IMR-90 (cell line): ENCODE measurements around the gene CTNND2. TPM values are rescaled to one million over a fixed set of nuclear protein-coding genes. Genes with fewer than 3 reads are reported as not detected.

Source experiments
- ATAC-seq: fragments of 200-7000 bp; cut with Tn5 transposase; 2 replicates; pipeline ENCODE4 v1.9.1; 2020; ENCODE audit warnings: low read depth, mild to moderate bottlenecking, moderate library complexity
- BruUV-seq: library from RNA; stranded (reverse); fragments of 400-500 nt; replicated peaks from 2 replicates; lab custom pipeline; 2021; lab: Mats Ljungman, UMichigan
- CTCF ChIA-PET: fragments of 300-600 bp; formaldehyde crosslinking; extraction: SDS; loops from one replicate; lab custom pipeline; 2021; ENCODE audit warnings: antibody characterized with exemption; lab: Yijun Ruan, JAX
- POLR2A ChIA-PET: fragments of 300-600 bp; sonication (Branson Sonifier 250); formaldehyde crosslinking; loops from one replicate; lab custom pipeline; 2022; ENCODE audit warnings: antibody characterized with exemption; ENCODE audit not compliant: unreplicated experiment; lab: Charles Lee
- DNase-seq: peaks from one replicate; pipeline ENCODE4 v3.0.0; 2013
- H2AFZ ChIP-seq: replicated peaks from 2 replicates; pipeline ENCODE3; 2013; ENCODE audit warnings: low read length, mild to moderate bottlenecking; ENCODE audit not compliant: poor library complexity
- H2AK5ac ChIP-seq: 2 replicates; pipeline ENCODE4 v1.6.1; 2013; ENCODE audit warnings: low read depth, low read length, inconsistent platforms
- H2AK9ac ChIP-seq: replicated peaks from 2 replicates; pipeline ENCODE3; 2013; ENCODE audit warnings: mild to moderate bottlenecking, low read depth, low read length, moderate library complexity; ENCODE audit not compliant: poor library complexity
- H2BK120ac ChIP-seq: 2 replicates; pipeline ENCODE4 v1.6.1; 2013; ENCODE audit warnings: low read depth, low read length, inconsistent platforms
- H2BK15ac ChIP-seq: 3 replicates; pipeline ENCODE4 v1.6.1; 2013; ENCODE audit warnings: low read depth, low read length, inconsistent platforms
- H2BK20ac ChIP-seq: 2 replicates; pipeline ENCODE4 v1.6.1; 2013; ENCODE audit warnings: low read depth, mild to moderate bottlenecking, inconsistent platforms, low read length, moderate library complexity
- H2BK5ac ChIP-seq: 2 replicates; pipeline ENCODE4 v1.6.1; 2013; ENCODE audit warnings: mild to moderate bottlenecking, low read depth, low read length, inconsistent platforms; ENCODE audit not compliant: poor library complexity, severe bottlenecking
- H3K14ac ChIP-seq: replicated peaks from 2 replicates; pipeline ENCODE4 v1.6.1; 2013; ENCODE audit warnings: low read depth, low read length, inconsistent platforms
- H3K18ac ChIP-seq: 2 replicates; pipeline ENCODE4 v1.6.1; 2013; ENCODE audit warnings: low read depth, low read length, control low read depth
- H3K23ac ChIP-seq: 2 replicates; pipeline ENCODE4 v1.6.1; 2013; ENCODE audit warnings: low read depth, low read length, inconsistent platforms
- H3K27ac ChIP-seq: 2 replicates; pipeline ENCODE4 v1.5.1; 2013; ENCODE audit warnings: mild to moderate bottlenecking, control low read depth, low read length; ENCODE audit not compliant: insufficient read depth
- H3K27me3 ChIP-seq: 2 replicates; pipeline ENCODE4 v1.6.1; 2013; ENCODE audit warnings: low read length; ENCODE audit not compliant: control insufficient read depth, insufficient read depth
- H3K36me3 ChIP-seq: 2 replicates; pipeline ENCODE4 v1.6.1; 2013; ENCODE audit warnings: low read length, mixed read lengths; ENCODE audit not compliant: control insufficient read depth, insufficient read depth
- H3K4ac ChIP-seq: 2 replicates; pipeline ENCODE4 v1.6.1; 2013; ENCODE audit warnings: low read depth, low read length, inconsistent platforms
- H3K4me1 ChIP-seq: 2 replicates; pipeline ENCODE4 v1.6.1; 2013; ENCODE audit warnings: low read length, mixed read lengths; ENCODE audit not compliant: control insufficient read depth, insufficient read depth
- H3K4me2 ChIP-seq: 2 replicates; pipeline ENCODE4 v1.6.1; 2013; ENCODE audit warnings: low read depth, mild to moderate bottlenecking, control low read depth, low read length, moderate library complexity
- H3K4me3 ChIP-seq: 2 replicates; pipeline ENCODE4 v1.5.1; 2013; ENCODE audit warnings: low read depth, mild to moderate bottlenecking, control low read depth, low read length, moderate library complexity; ENCODE audit not compliant: insufficient read depth
- H3K56ac ChIP-seq: 2 replicates; pipeline ENCODE4 v1.6.1; 2013; ENCODE audit warnings: low read length, inconsistent platforms; ENCODE audit not compliant: insufficient read depth; ENCODE audit errors: extremely low read depth
- H3K79me1 ChIP-seq, 2 experiments: 2 replicates each; pipeline ENCODE4 v1.6.1; 2013; ENCODE audit warnings: low read length in 2 of 2, inconsistent platforms in 1 of 2, low read depth in 1 of 2
- H3K9ac ChIP-seq: 2 replicates; pipeline ENCODE4 v1.6.1; 2013; ENCODE audit warnings: low read depth, low read length, control low read depth
- H3K9me1 ChIP-seq: 2 replicates; pipeline ENCODE4 v1.6.1; 2013; ENCODE audit warnings: low read length, inconsistent platforms; ENCODE audit not compliant: insufficient read depth
- H3K9me3 ChIP-seq: 2 replicates; pipeline ENCODE4 v1.6.1; 2013; ENCODE audit warnings: low read length; ENCODE audit not compliant: control insufficient read depth, insufficient read depth
- H4K20me1 ChIP-seq: 2 replicates; pipeline ENCODE4 v1.6.1; 2013; ENCODE audit warnings: low read length, inconsistent platforms; ENCODE audit not compliant: insufficient read depth
- H4K5ac ChIP-seq: 2 replicates; pipeline ENCODE4 v1.6.1; 2013; ENCODE audit warnings: mild to moderate bottlenecking, low read depth, low read length, control low read depth
- H4K8ac ChIP-seq, 2 experiments: 2 replicates each; pipeline ENCODE4 v1.6.1; 2013; ENCODE audit warnings: low read depth in 2 of 2, low read length in 2 of 2, control low read depth in 1 of 2, inconsistent platforms in 1 of 2
- H4K91ac ChIP-seq: 2 replicates; pipeline ENCODE4 v1.6.1; 2013; ENCODE audit warnings: low read depth, low read length, inconsistent platforms; ENCODE audit not compliant: insufficient read depth
- CEBPB ChIP-seq: IDR thresholded peaks from 2 replicates; pipeline ENCODE4 v1.6.1; 2012; ENCODE audit warnings: low read depth, low read length, improper control_type of control experiment
- CHD1 ChIP-seq: IDR thresholded peaks from 2 replicates; pipeline ENCODE4 v1.6.1; 2012; ENCODE audit warnings: low read depth, low read length, improper control_type of control experiment
- FOS ChIP-seq: fragments of 150-350 bp; IDR thresholded peaks from 2 replicates; pipeline ENCODE4 v1.6.1; 2016; ENCODE audit warnings: low read depth, low read length
- MAFK ChIP-seq: IDR thresholded peaks from 2 replicates; pipeline ENCODE4 v1.6.1; 2012; ENCODE audit warnings: low read depth, low read length, improper control_type of control experiment
- MAZ ChIP-seq: IDR thresholded peaks from 2 replicates; pipeline ENCODE4 v1.6.1; 2012; ENCODE audit warnings: low read depth, mild to moderate bottlenecking, low read length, improper control_type of control experiment, moderate library complexity, borderline replicate concordance
- MXI1 ChIP-seq: IDR thresholded peaks from 2 replicates; pipeline ENCODE4 v1.6.1; 2012; ENCODE audit warnings: low read depth, mild to moderate bottlenecking, low read length, moderate library complexity, borderline replicate concordance
- RAD21 ChIP-seq: IDR thresholded peaks from 2 replicates; pipeline ENCODE4 v1.6.1; 2012; ENCODE audit warnings: low read length, improper control_type of control experiment
- RFX5 ChIP-seq: IDR thresholded peaks from 2 replicates; pipeline ENCODE4 v1.8.0; 2012; ENCODE audit warnings: low read depth, mild to moderate bottlenecking, low read length, moderate library complexity
- WGBS, 2 experiments: methylation state at CpG; one replicate each; pipeline versions ENCODE4 v1.1.5 to v1.1.7; 2013; ENCODE audit warnings: missing lambda C conversion rate in 2 of 2; ENCODE audit not compliant: insufficient read length in 1 of 2; ENCODE audit errors: extremely low coverage in 2 of 2; 5-methylcytosine and 5-hydroxymethylcytosine counted together
- dilution Hi-C: fragments of 300-500 bp; cut with HindIII; formaldehyde crosslinking; loops from one replicate; pipeline ENCODE4 v1.14.3; 2018; ENCODE audit warnings: low sequenced_read_pairs; ENCODE audit not compliant: unreplicated experiment
- in situ Hi-C: fragments of 300-500 bp; cut with MboI; formaldehyde crosslinking; loops from 3 replicates; pipeline ENCODE4 v1.14.3; 2019; ENCODE audit warnings: low sequenced_read_pairs, inconsistent platforms, mixed read lengths
- intact Hi-C: fragments of 100-400 bp; cut with micrococcal nuclease; formaldehyde crosslinking; loops from 2 replicates; pipeline ENCODE4 v1.10.0; 2022
- polyA plus RNA-seq, 3 experiments: library from polyadenylated mRNA; depleted of rRNA; stranded (reverse); fragments of >200 nt; gene quantifications; 2 replicates each; pipeline ENCODE4 v1.2.3, GENCODE V29; 2012; ENCODE audit warnings: low replicate concordance in 1 of 3
- total RNA-seq: library from RNA; depleted of rRNA; stranded (reverse); fragments of >200 nt; gene quantifications from 2 replicates; pipeline ENCODE4 v1.2.3, GENCODE V29; 2012
- TF ChIP-seq, protein P1 (sequence below): conservative IDR thresholded peaks from 2 replicates; pipeline ENCODE4 v1.5.1; 2012; ENCODE audit warnings: mild to moderate bottlenecking, low read depth, low read length, improper control_type of control experiment
- TF ChIP-seq, protein P2 (sequence below): fragments of 150-350 bp; IDR thresholded peaks from 2 replicates; pipeline ENCODE4 v1.6.1; 2017; ENCODE audit warnings: mild to moderate bottlenecking, antibody characterized with exemption, low read length, low read depth
- TF ChIP-seq, protein P3 (sequence below): fragments of 150-350 bp; IDR thresholded peaks from 2 replicates; pipeline ENCODE4 v1.6.1; 2016; ENCODE audit warnings: low read depth, mild to moderate bottlenecking, low read length, moderate library complexity, borderline replicate concordance

The CTNND2 gene
- total and polyA plus RNA-seq, 2 of the 4 experiments (the other 2 are of a cell fraction), result not detected

DNA sequence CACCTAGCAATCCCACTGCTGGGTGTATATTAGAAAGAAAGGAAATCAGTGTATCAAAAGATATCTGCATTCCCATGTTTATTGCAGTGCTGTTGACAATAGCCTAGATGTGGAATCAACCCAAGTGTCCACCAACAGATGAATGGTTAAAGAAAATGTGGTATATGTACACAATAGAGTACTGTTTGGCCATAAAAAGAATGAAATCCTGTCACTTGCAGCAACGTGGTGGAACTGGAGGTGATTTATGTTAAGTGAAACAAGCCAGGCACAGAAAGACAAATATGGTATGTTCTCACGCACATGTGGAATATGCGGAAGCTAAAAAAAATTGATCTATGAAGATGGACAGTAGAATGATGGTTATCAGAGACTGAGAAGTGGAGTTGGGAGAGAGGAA lies 921.6 kb downstream of the CTNND2 start:
- Histone ChIP-seq H4K5ac (no peak overlapping the region), H3K14ac (no peak overlapping the region), H2BK15ac (no peak overlapping the region), H3K56ac (no peak overlapping the region), H3K27me3 (peaks cover 10% of the 10 kb centered on the region), H2AK5ac (no peak overlapping the region), H4K91ac (no peak overlapping the region), H2AFZ (no peak overlapping the region), H3K4ac (no peak overlapping the region), H3K9me3 (no peaks in the 10 kb centered on the region), H3K4me1 (no peaks in the 10 kb centered on the region), H3K4me3 (no peak overlapping the region), H3K9me1 (no peaks in the 10 kb centered on the region), H4K20me1 (no peaks in the 10 kb centered on the region), H3K23ac (no peak overlapping the region), H3K79me1 (no peaks in the 10 kb centered on the region), H2BK20ac (no peak overlapping the region), H3K18ac (no peak overlapping the region), H3K9ac (no peak overlapping the region), H3K27ac (no peak overlapping the region), H2BK5ac (no peak overlapping the region), H3K36me3 (no peaks in the 10 kb centered on the region), H2BK120ac (no peak overlapping the region), H4K8ac (no peak overlapping the region), H3K4me2 (no peak overlapping the region), H2AK9ac (no peak overlapping the region)
- in situ Hi-C loops, result no loop called here
- no peak for ATAC-seq
- intact Hi-C loops, result loop anchor here (10.0 kb wide), 2 partner anchors 118 to 218 kb away; partner anchors contain the start of gene DAP
- ChIA-PET POLR2A (no interaction called here), CTCF (no interaction called here)
- BruUV-seq, result no TSS peak
- dilution Hi-C loops, result no loop called here
- 48% methylated on average over 3 of the region's 3 CpGs; no CpG with 5 or more reads in 1 of the 2 experiments for WGBS, 2 experiments
- no peak for TF ChIP-seq CEBPB
- no peak for TF ChIP-seq CHD1
- TF ChIP-seq, protein P1, sequence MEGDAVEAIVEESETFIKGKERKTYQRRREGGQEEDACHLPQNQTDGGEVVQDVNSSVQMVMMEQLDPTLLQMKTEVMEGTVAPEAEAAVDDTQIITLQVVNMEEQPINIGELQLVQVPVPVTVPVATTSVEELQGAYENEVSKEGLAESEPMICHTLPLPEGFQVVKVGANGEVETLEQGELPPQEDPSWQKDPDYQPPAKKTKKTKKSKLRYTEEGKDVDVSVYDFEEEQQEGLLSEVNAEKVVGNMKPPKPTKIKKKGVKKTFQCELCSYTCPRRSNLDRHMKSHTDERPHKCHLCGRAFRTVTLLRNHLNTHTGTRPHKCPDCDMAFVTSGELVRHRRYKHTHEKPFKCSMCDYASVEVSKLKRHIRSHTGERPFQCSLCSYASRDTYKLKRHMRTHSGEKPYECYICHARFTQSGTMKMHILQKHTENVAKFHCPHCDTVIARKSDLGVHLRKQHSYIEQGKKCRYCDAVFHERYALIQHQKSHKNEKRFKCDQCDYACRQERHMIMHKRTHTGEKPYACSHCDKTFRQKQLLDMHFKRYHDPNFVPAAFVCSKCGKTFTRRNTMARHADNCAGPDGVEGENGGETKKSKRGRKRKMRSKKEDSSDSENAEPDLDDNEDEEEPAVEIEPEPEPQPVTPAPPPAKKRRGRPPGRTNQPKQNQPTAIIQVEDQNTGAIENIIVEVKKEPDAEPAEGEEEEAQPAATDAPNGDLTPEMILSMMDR, result no peak
- TF ChIP-seq, protein P2, sequence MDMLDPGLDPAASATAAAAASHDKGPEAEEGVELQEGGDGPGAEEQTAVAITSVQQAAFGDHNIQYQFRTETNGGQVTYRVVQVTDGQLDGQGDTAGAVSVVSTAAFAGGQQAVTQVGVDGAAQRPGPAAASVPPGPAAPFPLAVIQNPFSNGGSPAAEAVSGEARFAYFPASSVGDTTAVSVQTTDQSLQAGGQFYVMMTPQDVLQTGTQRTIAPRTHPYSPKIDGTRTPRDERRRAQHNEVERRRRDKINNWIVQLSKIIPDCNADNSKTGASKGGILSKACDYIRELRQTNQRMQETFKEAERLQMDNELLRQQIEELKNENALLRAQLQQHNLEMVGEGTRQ, result no peak
- no peak for TF ChIP-seq RFX5
- TF ChIP-seq, protein P3, sequence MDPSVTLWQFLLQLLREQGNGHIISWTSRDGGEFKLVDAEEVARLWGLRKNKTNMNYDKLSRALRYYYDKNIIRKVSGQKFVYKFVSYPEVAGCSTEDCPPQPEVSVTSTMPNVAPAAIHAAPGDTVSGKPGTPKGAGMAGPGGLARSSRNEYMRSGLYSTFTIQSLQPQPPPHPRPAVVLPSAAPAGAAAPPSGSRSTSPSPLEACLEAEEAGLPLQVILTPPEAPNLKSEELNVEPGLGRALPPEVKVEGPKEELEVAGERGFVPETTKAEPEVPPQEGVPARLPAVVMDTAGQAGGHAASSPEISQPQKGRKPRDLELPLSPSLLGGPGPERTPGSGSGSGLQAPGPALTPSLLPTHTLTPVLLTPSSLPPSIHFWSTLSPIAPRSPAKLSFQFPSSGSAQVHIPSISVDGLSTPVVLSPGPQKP, result no peak
- no peak for TF ChIP-seq MAFK
- no peak for TF ChIP-seq RAD21
- TF ChIP-seq MXI1, result no peak
- TF ChIP-seq FOS, result no peak
- no peak for TF ChIP-seq MAZ
- no peak for DNase-seq
